Fibroblast of lung (primary cell): ENCODE data around the gene ZBTB2. TPM values are rescaled to one million over a fixed set of nuclear protein-coding genes. Genes with fewer than 3 reads are reported as not detected.
A peak's percentile ranks its signal among the peaks of the same experiment; 100 is the strongest.

Experiments used
- DNase-seq, 2 donors: peaks; one replicate each; pipeline versions ENCODE4 v3.0.0 to v3.0.0-alpha.2; 2010; ENCODE audit warnings: low read depth in 2 of 2
- H2AFZ ChIP-seq: 2 replicates; pipeline ENCODE4 v1.5.1; 2012; ENCODE audit warnings: low read length, control low read depth, inconsistent platforms
- H3K27ac ChIP-seq: 2 replicates; pipeline ENCODE4 v1.5.1; 2011; ENCODE audit warnings: low read length, control low read depth; ENCODE audit not compliant: insufficient read depth
- H3K27me3 ChIP-seq: 2 replicates; pipeline ENCODE4 v1.5.1; 2011; ENCODE audit warnings: mild to moderate bottlenecking, low read length; ENCODE audit not compliant: control insufficient read depth, insufficient read depth
- H3K36me3 ChIP-seq: 2 replicates; pipeline ENCODE4 v1.5.1; 2011; ENCODE audit warnings: low read length; ENCODE audit not compliant: control insufficient read depth, insufficient read depth
- H3K4me1 ChIP-seq: 2 replicates; pipeline ENCODE4 v1.5.1; 2011; ENCODE audit warnings: low read length; ENCODE audit not compliant: control insufficient read depth, insufficient read depth; ENCODE audit errors: extremely low read depth
- H3K4me2 ChIP-seq: 2 replicates; pipeline ENCODE4 v1.5.1; 2011; ENCODE audit warnings: low read length, control low read depth; ENCODE audit not compliant: insufficient read depth; ENCODE audit errors: extremely low read depth
- H3K4me3 ChIP-seq, 4 experiments: fragments of 200-600 bp in 1 of 4; sonication (generic) in 1 of 4; replicated peaks in 1 of 4; 2 replicates each; pipeline ENCODE4 v1.5.1; 2011 to 2016; ENCODE audit warnings: low read length in 4 of 4, low read depth in 3 of 4, mild to moderate bottlenecking in 3 of 4, control low read depth in 2 of 4, inconsistent platforms in 1 of 4, mixed read lengths in 1 of 4; ENCODE audit not compliant: insufficient read depth in 1 of 4; ENCODE audit errors: control extremely low read depth in 1 of 4
- H3K79me2 ChIP-seq: 2 replicates; pipeline ENCODE4 v1.5.1; 2012; ENCODE audit warnings: mild to moderate bottlenecking, low read length, inconsistent platforms; ENCODE audit not compliant: control insufficient read depth, insufficient read depth
- H3K9ac ChIP-seq: 2 replicates; pipeline ENCODE4 v1.5.1; 2011; ENCODE audit warnings: mild to moderate bottlenecking, low read length, control low read depth; ENCODE audit not compliant: insufficient read depth
- H3K9me3 ChIP-seq: 2 replicates; pipeline ENCODE4 v1.5.1; 2012; ENCODE audit warnings: low read depth, low read length; ENCODE audit not compliant: control insufficient read depth, insufficient read depth
- H4K20me1 ChIP-seq: 2 replicates; pipeline ENCODE4 v1.5.1; 2011; ENCODE audit warnings: low read length; ENCODE audit not compliant: control insufficient read depth, insufficient read depth; ENCODE audit errors: extremely low read depth
- EZH2 ChIP-seq: IDR thresholded peaks from 2 replicates; pipeline ENCODE4 v1.5.1; 2012; ENCODE audit warnings: low read length, control low read depth, mild to moderate bottlenecking; ENCODE audit errors: missing control alignments
- polyA plus RNA-seq, 2 donors: library from polyadenylated mRNA; depleted of rRNA in 1 of 2; stranded (reverse) in 1 of 2; unstranded in 1 of 2; fragments of >200 nt; gene quantifications; 2 replicates each; pipeline ENCODE4 v1.2.1, GENCODE V29; 2011 to 2012; ENCODE audit warnings: missing spikeins in 1 of 2
- total RNA-seq: library from RNA; depleted of rRNA; stranded (reverse); fragments of >200 nt; gene quantifications from 2 replicates; pipeline ENCODE4 v1.2.1, GENCODE V29; 2014
- TF ChIP-seq, protein P1 (sequence below), 2 donors: IDR thresholded peaks in 1 of 2; conservative IDR thresholded peaks in 1 of 2; 1 replicate in 1 of 2; 2 replicates in 1 of 2; pipeline ENCODE4 v1.5.1; 2011 to 2012; ENCODE audit warnings: low read length in 2 of 2, control low read depth in 1 of 2, inconsistent platforms in 1 of 2, low read depth in 1 of 2, mild to moderate bottlenecking in 1 of 2

ZBTB2 gene
- total and polyA plus RNA-seq, 2 donors (not counting 1 experiment from before 2014, with no cell fraction given), result 12.2 to 20.1 TPM

DNA sequence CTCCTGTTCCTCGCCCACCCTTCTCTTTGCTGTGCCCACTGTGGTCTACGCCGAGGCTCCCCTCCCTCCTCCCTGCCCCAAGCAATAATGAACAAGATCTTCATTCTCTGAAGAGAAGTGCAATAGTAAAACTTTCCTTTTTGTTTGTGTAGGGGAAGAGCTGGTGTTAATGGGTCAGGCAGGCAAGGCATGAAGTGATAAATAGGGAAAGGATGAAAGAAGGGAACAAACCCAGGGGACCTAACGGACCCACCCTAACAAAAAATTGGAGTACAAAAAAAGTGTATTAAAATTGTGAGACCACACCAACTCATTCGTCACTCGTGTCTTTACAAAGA lies 66.9 kb downstream of the ZBTB2 start:
- peaks cover 11% of the 10 kb centered on the region for H3K4me1 ChIP-seq
- TF ChIP-seq, protein P1, sequence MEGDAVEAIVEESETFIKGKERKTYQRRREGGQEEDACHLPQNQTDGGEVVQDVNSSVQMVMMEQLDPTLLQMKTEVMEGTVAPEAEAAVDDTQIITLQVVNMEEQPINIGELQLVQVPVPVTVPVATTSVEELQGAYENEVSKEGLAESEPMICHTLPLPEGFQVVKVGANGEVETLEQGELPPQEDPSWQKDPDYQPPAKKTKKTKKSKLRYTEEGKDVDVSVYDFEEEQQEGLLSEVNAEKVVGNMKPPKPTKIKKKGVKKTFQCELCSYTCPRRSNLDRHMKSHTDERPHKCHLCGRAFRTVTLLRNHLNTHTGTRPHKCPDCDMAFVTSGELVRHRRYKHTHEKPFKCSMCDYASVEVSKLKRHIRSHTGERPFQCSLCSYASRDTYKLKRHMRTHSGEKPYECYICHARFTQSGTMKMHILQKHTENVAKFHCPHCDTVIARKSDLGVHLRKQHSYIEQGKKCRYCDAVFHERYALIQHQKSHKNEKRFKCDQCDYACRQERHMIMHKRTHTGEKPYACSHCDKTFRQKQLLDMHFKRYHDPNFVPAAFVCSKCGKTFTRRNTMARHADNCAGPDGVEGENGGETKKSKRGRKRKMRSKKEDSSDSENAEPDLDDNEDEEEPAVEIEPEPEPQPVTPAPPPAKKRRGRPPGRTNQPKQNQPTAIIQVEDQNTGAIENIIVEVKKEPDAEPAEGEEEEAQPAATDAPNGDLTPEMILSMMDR (conservative IDR thresholded peaks at IDR 0.05 in 1 of 2, IDR thresholded peaks at IDR 0.05 in 1 of 2; ENCODE audit: low read depth in 1 of 2, low read length in 2 of 2), result no peak
- TF ChIP-seq EZH2, result no peak
- H3K79me2 ChIP-seq, result peaks cover 7% of the 10 kb centered on the region
- H3K27me3 ChIP-seq, result no peaks in the 10 kb centered on the region
- no peaks in the 10 kb centered on the region for H3K36me3 ChIP-seq
- peak overlapping the region; percentile 43 for H3K9ac ChIP-seq
- peak overlapping the region; percentile 63 for H2AFZ ChIP-seq
- H3K4me3 ChIP-seq, result peak overlapping the region in 1 of 4 experiments; percentile 88
- DNase-seq, result no peak
- H3K27ac ChIP-seq, result peak overlapping the region; percentile 48
- no peaks in the 10 kb centered on the region for H4K20me1 ChIP-seq
- peak overlapping the region; percentile 97 for H3K4me2 ChIP-seq
- H3K9me3 ChIP-seq, result no peaks in the 10 kb centered on the region

DNA sequence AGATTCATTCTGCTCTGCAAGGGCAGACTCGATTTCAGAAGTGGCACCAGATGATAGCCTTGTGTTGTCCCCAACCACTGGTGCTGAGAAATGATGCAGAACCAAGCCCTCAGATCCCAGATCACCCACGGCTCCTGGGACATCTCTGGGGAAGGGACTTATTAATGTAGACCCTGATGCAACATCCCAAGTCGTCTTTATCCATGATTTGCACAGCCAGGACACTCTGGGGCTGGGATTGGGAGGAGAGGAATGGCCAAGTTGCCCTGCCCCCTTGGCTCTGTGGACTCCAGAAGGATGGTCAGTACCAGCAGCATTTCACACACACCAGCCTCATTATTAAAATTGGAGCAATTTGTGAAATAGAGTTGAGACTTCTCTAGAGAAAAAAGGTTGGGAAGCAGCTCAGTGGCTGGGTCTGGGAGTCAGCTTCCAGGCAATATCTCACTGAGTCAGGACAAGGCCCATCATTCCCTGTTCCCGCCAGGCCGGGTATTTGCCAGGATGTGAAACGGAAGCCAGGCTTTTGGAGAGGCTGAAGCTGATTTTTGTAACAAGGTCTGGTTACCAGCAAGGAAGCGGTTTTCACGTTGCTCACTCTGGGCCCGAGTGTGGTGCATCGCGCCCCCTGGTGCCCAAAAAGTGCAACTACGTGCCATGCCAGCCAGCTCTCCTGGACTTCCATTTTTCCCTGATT lies 67.4 kb downstream of the ZBTB2 start:
- peak overlapping the region; percentile 61 for H3K27ac ChIP-seq
- H3K9me3 ChIP-seq, result no peaks in the 10 kb centered on the region
- H3K4me1 ChIP-seq, result peaks cover 11% of the 10 kb centered on the region
- H3K36me3 ChIP-seq, result no peaks in the 10 kb centered on the region
- no peaks in the 10 kb centered on the region for H3K27me3 ChIP-seq
- no peaks in the 10 kb centered on the region for H4K20me1 ChIP-seq
- peak overlapping the region; percentile 97 for H3K4me2 ChIP-seq
- TF ChIP-seq EZH2, result no peak
- TF ChIP-seq, protein P1 (conservative IDR thresholded peaks at IDR 0.05 in 1 of 2, IDR thresholded peaks at IDR 0.05 in 1 of 2; ENCODE audit: low read depth in 1 of 2, low read length in 2 of 2), result peak; percentile 97
- H3K4me3 ChIP-seq, result no peak overlapping the region
- H3K9ac ChIP-seq, result peak overlapping the region; percentile 43
- peak; percentile 91 to 92 for DNase-seq
- peaks cover 7% of the 10 kb centered on the region for H3K79me2 ChIP-seq
- peak overlapping the region; percentile 63 for H2AFZ ChIP-seq

- Histone ChIP-seq H3K27me3 (no peaks in the 10 kb centered on the region), H3K4me3 (no peak overlapping the region), H3K9ac (no peak overlapping the region), H3K36me3 (no peaks in the 10 kb centered on the region), H3K79me2 (peaks cover 7% of the 10 kb centered on the region), H3K4me1 (peaks cover 14% of the 10 kb centered on the region), H3K4me2 (no peak overlapping the region), H2AFZ (no peak overlapping the region), H3K27ac (no peak overlapping the region), H3K9me3 (no peaks in the 10 kb centered on the region), H4K20me1 (no peaks in the 10 kb centered on the region)
- no peak for DNase-seq
- TF ChIP-seq, protein P1 (conservative IDR thresholded peaks at IDR 0.05 in 1 of 2, IDR thresholded peaks at IDR 0.05 in 1 of 2; ENCODE audit: low read depth in 1 of 2, low read length in 2 of 2), result no peak
- TF ChIP-seq EZH2, result no peak
Observed at GRCh38 chr6:151322570-151322969, 68.8 kb downstream of the ZBTB2 start.
